ENCODE data around the gene ANXA9.

ANXA9 gene

DNA sequence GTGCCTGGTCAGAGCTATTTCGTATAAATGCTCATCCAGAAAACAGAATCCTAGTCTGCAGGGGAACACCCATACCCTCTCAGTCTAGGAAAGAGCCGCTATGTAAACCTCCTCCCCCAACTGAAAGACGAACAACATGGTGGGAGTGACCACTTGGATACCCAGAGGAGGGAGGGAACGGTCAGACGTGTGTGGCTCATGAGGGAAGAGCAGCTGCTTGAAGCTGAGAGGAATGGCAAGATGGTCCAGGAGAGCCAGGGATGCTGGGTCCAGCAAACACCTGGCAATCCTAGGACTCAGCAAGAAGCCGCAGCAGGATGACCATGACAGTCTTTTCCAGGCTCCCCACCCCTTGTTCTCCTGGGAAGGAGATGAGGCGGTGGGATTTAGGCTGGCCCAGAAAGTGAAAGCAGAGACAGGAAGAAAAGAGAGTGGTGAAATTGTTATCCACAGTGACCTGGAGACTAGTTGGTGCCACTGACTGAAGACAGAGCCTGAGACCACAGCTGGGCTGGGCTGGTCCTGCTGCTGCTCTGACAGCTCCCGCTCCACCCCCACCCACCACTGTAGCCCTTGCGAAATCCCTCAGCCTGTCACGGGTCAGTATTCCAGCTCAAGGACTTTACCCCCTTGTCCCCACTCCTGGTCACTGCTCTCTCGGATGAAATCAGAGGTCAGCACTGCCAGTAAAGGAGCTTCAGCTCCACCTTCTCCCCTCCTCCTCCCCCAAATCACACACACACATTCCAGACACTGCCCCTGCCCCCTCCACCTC is 11.1 kb upstream of the ANXA9 start:
- Mint-ChIP-seq H3K27me3 (no peaks in the 10 kb centered on the region), H3K36me3 (peaks cover 23 to 43% of the 10 kb centered on the region in 2 donors), H3K4me3 (no peak overlapping the region), H3K4me1 (peaks cover 29 to 57% of the 10 kb centered on the region in 2 donors), H3K9me3 (no peaks in the 10 kb centered on the region), H3K27ac (peak overlapping the region; percentile 56)
- ATAC-seq (replicated peaks), result no peak
- DNase-seq, result no peak

DNA sequence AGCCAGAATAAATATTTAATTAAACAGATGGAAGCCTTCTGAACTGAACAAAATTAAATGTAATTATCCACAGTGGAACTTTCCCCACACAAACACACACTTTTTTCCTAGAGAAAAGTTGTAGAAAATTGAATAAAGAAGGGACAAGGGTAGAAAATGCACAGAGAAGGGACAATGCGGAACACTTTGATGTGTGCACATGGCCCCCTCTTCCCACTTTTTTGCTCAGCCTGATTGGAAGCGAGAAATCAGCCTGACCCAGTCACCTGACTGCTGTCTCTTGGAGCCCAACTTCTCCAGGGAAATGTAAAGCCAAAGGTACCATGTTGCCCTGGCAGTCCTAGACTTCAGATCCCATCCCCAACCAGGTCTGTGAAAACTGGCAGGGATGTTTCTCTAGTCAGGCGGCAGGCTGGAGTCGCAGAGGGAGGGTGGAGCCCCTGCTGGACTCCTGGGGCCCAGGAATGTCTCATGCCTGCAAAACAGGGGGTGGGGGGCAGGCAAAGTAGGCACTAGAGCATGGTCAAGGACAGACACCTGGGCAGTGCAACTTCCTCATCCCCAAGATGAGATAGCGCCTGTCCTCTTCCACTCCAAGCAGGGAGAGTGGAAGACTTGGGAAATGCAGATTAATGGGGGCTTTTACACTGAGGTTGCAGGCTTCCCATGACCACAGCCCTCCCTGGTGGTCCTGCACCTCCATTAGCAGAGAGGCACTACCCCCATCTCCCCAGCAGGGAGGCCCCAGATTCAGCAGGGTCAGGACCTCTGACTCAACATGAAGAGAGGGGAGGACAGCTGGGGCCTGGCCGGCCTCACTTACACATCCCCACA is 10.3 kb upstream of the ANXA9 start:
- ATAC-seq (replicated peaks), result no peak
- peaks cover 19 to 35% of the 10 kb centered on the region in 2 donors for H3K36me3 Mint-ChIP-seq
- peak overlapping the region; percentile 14 to 92 for H3K4me3 Mint-ChIP-seq
- H3K9me3 Mint-ChIP-seq, result no peaks in the 10 kb centered on the region
- no peak for DNase-seq
- no peaks in the 10 kb centered on the region for H3K27me3 Mint-ChIP-seq
- H3K4me1 Mint-ChIP-seq, result peaks cover 36 to 65% of the 10 kb centered on the region in 2 donors
- H3K27ac Mint-ChIP-seq, result peak overlapping the region; percentile 88

DNA sequence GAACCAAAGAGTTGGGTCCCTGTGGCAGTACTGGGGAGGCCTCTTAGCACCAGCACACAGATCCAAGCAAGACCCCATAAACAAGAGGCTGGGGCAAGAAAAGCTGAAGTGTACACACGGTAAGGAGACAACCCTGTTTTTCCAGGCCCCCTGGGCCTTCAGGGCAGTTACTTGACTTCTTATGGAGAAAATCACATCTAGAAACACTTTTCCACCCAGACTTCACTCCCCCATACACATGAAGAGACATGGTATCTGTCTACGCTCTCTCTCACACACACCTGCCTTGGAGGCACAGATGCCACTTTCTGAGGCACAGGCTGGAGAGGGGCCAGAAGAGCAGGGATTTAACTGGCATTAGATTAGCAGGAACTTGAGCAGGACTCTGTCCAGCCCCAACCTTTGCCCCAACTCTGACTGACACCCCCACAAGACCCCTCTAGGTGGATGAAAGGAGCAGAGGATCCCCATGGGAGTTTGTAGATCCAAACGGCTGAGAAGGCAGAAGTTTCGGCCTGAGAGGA is 9.6 kb upstream of the ANXA9 start:
- H3K4me1 Mint-ChIP-seq, result peaks cover 43 to 70% of the 10 kb centered on the region in 2 donors
- H3K4me3 Mint-ChIP-seq, result peak overlapping the region; percentile 92 to 93
- DNase-seq, result no peak
- H3K27me3 Mint-ChIP-seq, result no peaks in the 10 kb centered on the region
- no peak for ATAC-seq (replicated peaks)
- H3K36me3 Mint-ChIP-seq, result peaks cover 16 to 29% of the 10 kb centered on the region in 2 donors
- peak overlapping the region; percentile 94 for H3K27ac Mint-ChIP-seq
- H3K9me3 Mint-ChIP-seq, result no peaks in the 10 kb centered on the region

DNA sequence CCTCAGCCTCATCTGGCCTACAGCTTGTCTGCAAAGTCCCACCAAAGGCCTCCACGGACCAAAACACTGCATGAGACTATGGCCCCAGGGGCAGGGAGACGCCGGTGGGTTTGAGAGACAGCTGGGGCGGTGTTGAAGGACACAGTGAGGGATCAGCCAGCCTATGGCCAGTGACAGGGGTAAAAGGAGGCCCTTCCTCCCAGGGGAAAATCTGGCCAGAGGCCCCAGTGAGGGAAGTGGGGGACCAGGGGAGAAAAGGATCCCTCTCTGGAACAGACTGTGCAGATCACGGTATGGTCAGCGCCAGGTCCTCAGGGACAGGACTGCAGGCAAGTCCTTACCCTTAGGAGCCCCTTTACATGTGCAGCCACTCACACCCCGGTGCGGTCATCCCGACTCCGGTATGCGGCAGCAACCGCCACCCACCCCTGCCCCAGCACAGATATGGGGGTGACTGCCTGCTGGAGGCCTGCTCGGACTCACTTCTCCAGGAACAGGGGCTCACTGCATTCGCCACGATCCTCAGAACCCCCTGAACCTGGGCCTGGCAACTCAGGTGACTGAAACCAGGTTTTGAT is 8.7 kb upstream of the ANXA9 start:
- H3K27ac Mint-ChIP-seq, result peak overlapping the region; percentile 94
- DNase-seq, result no peak

DNA sequence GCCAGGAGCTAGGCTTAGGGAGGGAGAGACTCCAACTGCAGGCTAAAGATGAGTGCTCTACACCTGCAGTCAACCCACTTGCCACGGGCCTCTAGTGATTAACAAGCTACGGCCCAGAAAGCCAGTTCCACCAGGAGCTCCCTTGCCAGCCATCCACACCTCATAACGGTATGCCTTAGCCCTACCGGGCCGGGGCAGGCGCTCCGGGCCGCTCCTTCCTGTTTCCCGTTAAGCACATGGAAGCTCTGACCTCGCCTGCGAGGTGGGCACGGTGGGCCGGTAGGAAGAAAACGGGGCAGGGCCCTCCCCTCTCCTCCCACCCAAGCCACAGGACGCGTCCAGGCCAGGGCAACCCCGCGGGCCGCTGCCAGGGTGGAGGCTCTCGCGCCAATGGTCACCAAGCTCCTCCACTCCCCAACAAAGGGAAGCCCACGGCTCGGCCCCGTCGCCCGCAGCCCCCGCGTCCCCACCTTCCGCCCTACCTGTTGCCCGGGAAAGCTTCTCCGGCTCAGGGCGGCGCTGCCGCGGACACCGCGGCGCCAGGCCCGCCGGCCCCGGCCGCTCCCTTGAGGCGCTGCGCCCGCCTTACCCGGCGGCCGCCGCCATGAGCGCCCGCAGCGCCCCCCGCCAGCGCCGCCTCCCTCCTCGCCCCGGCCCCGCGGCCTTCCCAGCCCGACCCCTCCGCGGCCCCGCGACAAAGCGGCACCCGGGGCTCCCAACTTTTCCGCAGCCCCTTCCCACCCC is 8.1 kb upstream of the ANXA9 start:
- Mint-ChIP-seq H3K9me3 (no peaks in the 10 kb centered on the region), H3K27ac (peak overlapping the region; percentile 94), H3K27me3 (no peaks in the 10 kb centered on the region), H3K4me3 (peak overlapping the region; percentile 92 to 93), H3K4me1 (peaks cover 45 to 70% of the 10 kb centered on the region in 2 donors), H3K36me3 (peaks cover 3 to 15% of the 10 kb centered on the region in 2 donors)
- DNase-seq (peak; percentile 32), ATAC-seq (replicated peaks) (peak; percentile 45 to 46)

More for the DNA sequence above, 8.7 kb upstream of the ANXA9 start:
- Mint-ChIP-seq H3K27me3 (no peaks in the 10 kb centered on the region), H3K36me3 (peaks cover 9 to 21% of the 10 kb centered on the region in 2 donors), H3K4me1 (peaks cover 45 to 69% of the 10 kb centered on the region in 2 donors), H3K4me3 (peak overlapping the region; percentile 92 to 93), H3K9me3 (no peaks in the 10 kb centered on the region)
- peak; percentile 1 to 5 for ATAC-seq (replicated peaks)

DNA sequence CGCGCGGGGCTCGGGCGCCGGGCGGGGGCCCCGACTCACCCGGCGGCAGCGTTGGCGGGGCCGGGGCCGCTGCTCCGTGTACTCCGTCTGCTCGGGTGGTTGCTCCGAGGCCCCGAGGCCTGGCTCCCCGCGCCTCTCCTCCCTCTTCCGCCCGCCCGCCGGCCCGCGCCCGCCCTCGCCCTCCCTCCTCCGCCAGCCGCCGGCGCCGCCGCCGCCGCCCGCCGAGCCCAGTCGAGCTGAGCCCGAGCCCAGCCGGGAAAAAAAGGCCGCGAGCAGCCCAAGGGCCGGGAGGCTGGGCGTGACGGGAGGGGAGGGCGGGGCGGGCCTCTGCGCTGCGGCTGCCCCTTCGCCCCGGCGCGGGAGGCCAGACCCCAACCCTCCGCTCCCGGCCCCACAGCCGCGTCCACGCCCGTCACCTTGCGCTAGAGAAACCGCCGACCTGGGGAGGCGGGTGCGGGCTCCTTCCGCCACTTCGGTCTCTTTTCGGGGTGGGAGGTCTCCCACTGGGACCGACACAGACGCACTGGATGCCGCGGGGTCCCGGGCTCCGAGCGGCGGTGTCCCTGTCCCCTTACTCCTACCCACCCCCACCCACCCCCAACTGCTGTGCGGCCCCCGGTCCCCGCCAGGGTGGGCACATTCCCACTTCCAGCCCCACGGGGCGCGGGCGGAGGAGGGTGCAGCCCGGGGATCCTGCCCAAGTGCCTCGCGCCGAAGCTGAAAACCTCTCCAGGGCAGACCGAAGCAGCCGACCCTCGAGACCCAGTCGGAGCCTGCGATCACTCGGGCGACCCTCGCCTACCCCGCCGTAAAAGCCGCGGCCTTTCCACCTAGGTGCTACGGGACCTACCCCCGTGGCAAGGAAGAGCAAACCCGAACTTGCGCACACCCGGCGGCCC is 7.3 kb upstream of the ANXA9 start, which contains the start of gene CERS2:
Gene CERS2, minus strand, starts transcription at position 256 of the 899 bp plus-strand sequence. CDS start 5,745 bp downstream, outside the sequence.
- ATAC-seq (replicated peaks) (peak; percentile 42 to 50), DNase-seq (peak; percentile 39)
- H3K36me3 Mint-ChIP-seq, result peaks cover 3 to 15% of the 10 kb centered on the region in 2 donors
- H3K27ac Mint-ChIP-seq, result peak within 1 kb of the TSS; percentile 94
- peak within 1 kb of the TSS; percentile 92 to 93 for H3K4me3 Mint-ChIP-seq
- no peaks in the 10 kb centered on the region for H3K27me3 Mint-ChIP-seq
- peaks cover 45 to 75% of the 10 kb centered on the region in 2 donors for H3K4me1 Mint-ChIP-seq
- no peaks in the 10 kb centered on the region for H3K9me3 Mint-ChIP-seq

DNA sequence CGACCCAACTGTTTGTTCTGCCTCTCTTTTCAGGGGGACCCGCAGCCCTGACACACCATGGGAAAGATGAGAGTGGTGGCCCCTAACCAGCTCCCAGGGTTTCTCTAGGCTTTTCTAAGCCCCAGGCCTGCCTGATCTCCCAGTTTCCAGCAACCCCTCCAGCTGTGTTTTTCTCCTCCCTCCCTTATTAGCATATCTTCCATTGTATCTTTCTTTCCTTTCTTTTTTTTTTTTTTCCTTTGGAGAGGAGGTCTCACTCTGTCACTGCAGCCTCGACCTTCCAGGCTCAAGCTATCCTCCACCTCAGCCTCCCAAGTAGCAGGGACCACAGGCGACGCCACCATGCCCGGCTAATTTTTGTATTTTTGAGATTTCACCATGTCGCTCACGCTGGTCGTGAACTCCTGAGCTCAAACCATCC is 5.7 kb upstream of the ANXA9 start:
- Mint-ChIP-seq H3K4me1 (peaks cover 38 to 59% of the 10 kb centered on the region in 2 donors), H3K27ac (peak overlapping the region; percentile 48), H3K9me3 (no peaks in the 10 kb centered on the region), H3K36me3 (peaks cover 3 to 7% of the 10 kb centered on the region in 2 donors), H3K4me3 (peak overlapping the region; percentile 74 to 83), H3K27me3 (no peaks in the 10 kb centered on the region)
- no peak for DNase-seq
- ATAC-seq (replicated peaks), result no peak

DNA sequence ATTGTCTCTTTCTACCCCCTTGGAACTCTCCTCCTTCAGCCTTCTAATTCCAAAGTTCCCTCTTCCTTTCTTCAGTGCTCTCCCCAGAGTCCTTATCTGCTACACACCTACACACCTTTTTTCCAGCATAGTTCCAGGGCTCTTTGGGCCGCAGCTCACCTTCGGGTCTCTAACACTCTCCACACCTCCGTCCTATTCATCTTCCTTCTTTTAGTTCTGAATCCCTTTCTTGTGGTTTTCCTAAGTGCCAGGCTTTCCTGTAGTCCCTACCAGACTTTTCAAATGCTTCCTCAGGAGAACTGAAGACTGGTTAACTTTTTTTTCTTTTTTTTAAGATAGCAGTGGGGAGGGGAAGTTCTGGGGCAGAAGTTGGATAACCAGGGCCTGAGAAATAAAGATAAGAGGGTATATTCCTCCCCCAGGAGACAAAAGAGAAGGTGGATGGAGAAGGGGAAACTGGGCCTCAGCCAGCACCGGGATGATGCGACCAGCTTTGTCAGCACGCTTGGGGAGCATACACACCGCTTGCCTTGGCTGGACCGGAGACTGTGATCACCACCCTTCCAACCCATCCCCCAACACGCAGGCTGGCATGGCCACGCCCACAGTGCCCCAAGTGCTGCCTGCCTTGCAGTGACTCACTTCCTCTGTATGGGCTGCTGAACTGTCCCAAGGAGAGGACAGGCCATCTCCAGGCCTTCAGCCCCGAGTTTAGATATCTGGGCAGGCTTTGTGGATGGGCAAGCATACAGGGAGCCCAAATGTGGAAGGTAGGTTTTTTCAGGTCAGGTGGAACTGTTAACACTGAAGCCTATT is 5.0 kb upstream of the ANXA9 start:
- ATAC-seq (replicated peaks) (peak; percentile 51 to 55), DNase-seq (peak; percentile 73)
- Mint-ChIP-seq H3K4me3 (peak overlapping the region; percentile 74 to 83), H3K27ac (peak overlapping the region; percentile 95), H3K36me3 (peaks cover 3 to 6% of the 10 kb centered on the region in 2 donors), H3K9me3 (no peaks in the 10 kb centered on the region), H3K4me1 (peaks cover 35 to 52% of the 10 kb centered on the region in 2 donors), H3K27me3 (no peaks in the 10 kb centered on the region)

DNA sequence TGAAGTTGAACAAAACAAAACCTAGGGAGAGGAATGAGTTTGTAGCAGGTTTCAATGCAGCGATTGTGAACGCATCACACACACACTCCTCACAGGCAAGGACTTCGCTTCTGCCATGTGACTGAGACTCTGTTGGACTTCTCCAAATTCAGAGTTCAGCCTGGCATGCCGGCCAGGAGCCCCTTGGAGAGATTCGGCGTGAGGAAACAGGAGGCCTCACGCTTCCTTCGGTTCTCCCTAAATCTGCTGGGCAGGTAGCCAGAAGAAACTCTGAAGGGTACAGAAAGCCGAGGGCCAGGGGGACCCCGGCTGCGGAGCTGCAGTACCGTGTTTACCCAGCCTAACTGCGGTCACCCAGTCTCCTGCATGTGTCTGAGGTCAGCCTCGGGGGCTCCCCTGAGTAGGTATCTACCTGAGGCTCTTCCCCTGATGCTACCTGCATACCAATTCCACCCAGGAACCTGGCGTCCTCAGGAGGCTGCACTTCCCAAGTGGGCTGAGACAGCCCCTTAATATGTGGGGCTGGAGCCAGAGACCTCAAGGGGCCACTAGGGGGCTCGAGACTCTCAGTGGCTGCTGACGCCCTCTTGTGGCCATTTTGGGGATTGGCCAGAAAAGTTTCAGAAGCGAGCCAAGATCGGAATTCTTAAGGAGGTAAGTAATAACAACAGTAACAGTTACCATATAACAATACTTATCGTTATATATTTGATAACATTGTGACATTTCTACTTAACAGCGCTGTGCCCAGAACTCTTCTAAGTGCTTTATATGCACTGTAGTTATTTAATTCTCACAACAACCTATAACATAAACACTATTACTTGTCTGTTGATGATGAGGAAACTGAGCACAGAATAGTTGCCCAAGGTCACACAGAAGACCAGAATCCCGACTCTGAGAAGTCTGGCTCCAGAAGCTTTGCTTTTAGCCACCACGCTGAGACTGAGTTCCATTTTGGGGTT is 2.7 kb upstream of the ANXA9 start:
- peak; percentile 79 for DNase-seq
- no peaks in the 10 kb centered on the region for H3K9me3 Mint-ChIP-seq
- H3K27me3 Mint-ChIP-seq, result no peaks in the 10 kb centered on the region
- peak; percentile 73 for ATAC-seq (replicated peaks)
- H3K4me3 Mint-ChIP-seq, result peak overlapping the region; percentile 59 to 80
- H3K27ac Mint-ChIP-seq, result peak overlapping the region; percentile 62
- H3K36me3 Mint-ChIP-seq, result no peaks in the 10 kb centered on the region
- H3K4me1 Mint-ChIP-seq, result peaks cover 21 to 34% of the 10 kb centered on the region in 2 donors

DNA sequence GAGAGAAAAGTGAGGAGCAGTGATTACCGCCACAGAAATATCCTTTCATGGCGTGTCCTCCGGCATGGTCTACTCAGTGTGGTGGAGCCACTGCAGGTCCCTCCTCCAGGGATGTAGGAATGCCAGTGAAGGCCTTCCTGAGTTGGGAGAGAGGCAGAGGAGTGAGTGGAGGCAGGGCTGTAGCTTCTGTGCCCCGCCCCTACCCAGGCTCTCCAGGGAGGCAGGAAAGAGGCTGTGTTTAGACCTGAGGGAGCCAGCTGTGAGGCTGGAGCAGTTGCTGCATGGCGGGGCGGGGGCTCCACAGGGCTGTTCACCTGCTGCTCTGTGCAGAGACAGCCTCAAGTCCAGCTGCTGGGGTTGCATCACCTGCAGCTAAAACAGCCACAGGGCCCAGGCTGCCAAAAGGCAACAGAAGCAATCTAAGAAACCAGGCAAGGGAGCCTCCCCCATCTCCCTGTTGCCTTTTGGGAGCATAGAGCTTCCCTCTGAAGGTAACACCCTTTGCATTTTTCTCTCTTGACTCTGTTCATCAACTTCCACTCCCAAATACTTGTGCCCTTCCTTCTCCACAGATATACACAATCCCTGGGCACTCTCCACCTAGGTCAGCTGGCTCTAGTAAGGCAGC is 801 bp upstream of the ANXA9 start:
- H3K27me3 Mint-ChIP-seq, result no peaks in the 10 kb centered on the region
- no peak for ATAC-seq (replicated peaks)
- H3K4me3 Mint-ChIP-seq, result no peak overlapping the region
- H3K36me3 Mint-ChIP-seq, result no peaks in the 10 kb centered on the region
- DNase-seq, result no peak
- peaks cover 19 to 30% of the 10 kb centered on the region in 2 donors for H3K4me1 Mint-ChIP-seq
- no peaks in the 10 kb centered on the region for H3K9me3 Mint-ChIP-seq
- H3K27ac Mint-ChIP-seq, result peak overlapping the region; percentile 26

Data from stimulated activated naive B cell treated with anti-CD40 and anti-IgM and Interleukin-4, amounts not matched to agents 10 μg/mL and 1 μg/mL and 100 μg/mL, for 72 hours (primary cell).